Neural cell (in vitro differentiated cells): Measurements from ENCODE around the gene AFF2. TPM values are rescaled to one million over a fixed set of nuclear protein-coding genes. Genes with fewer than 3 reads are reported as not detected.

Experiments used
- H2AFZ ChIP-seq: fragments of 200-600, 300-800 bp; sonication (generic), shearing (Covaris generic); 2 replicates; pipeline ENCODE4 v1.6.0; 2014; ENCODE audit warnings: low read depth, mild to moderate bottlenecking, antibody characterized with exemption, low read length, moderate library complexity
- H3F3A ChIP-seq: fragments of 200-600 bp; shearing (Covaris generic); 2 replicates; pipeline ENCODE4 v1.6.1; 2016; ENCODE audit warnings: mild to moderate bottlenecking, moderate library complexity, mixed read lengths, antibody characterized with exemption, low read length; ENCODE audit not compliant: insufficient read depth, poor library complexity, severe bottlenecking
- H3K27ac ChIP-seq: fragments of 200-600, 300-800 bp; sonication (generic), shearing (Covaris generic); 2 replicates; pipeline ENCODE4 v1.5.1; 2014; ENCODE audit warnings: mild to moderate bottlenecking, low read length, moderate library complexity
- H3K27me3 ChIP-seq: fragments of 300-800, 200-600 bp; sonication (generic), shearing (Covaris generic); 2 replicates; pipeline ENCODE4 v1.6.0; 2014; ENCODE audit warnings: mild to moderate bottlenecking, low read depth, low read length, moderate library complexity; ENCODE audit not compliant: insufficient read depth
- H3K36me3 ChIP-seq: fragments of 300-800, 200-600 bp; sonication (generic), shearing (Covaris generic); 2 replicates; pipeline ENCODE4 v1.5.1; 2014; ENCODE audit warnings: mild to moderate bottlenecking, antibody characterized with exemption, low read length, moderate library complexity; ENCODE audit not compliant: insufficient read depth
- H3K4me2 ChIP-seq: fragments of 300-800, 200-600 bp; sonication (generic), shearing (Covaris generic); 2 replicates; pipeline ENCODE4 v1.6.0; 2014; ENCODE audit warnings: mild to moderate bottlenecking, low read length
- H3K4me3 ChIP-seq: fragments of 300-800, 200-600 bp; sonication (generic), shearing (Covaris generic); 2 replicates; pipeline ENCODE4 v1.5.1; 2014; ENCODE audit warnings: mild to moderate bottlenecking, low read length, moderate library complexity
- H3K79me2 ChIP-seq: fragments of 200-600 bp; shearing (Covaris generic); replicated peaks from 2 replicates; pipeline ENCODE4 v1.6.0; 2014; ENCODE audit warnings: mild to moderate bottlenecking, low read length, moderate library complexity; ENCODE audit not compliant: insufficient read depth
- H3K9ac ChIP-seq: fragments of 300-800, 200-600 bp; sonication (generic), shearing (Covaris generic); 2 replicates; pipeline ENCODE4 v1.6.1; 2016; ENCODE audit warnings: mild to moderate bottlenecking, low read length, mixed read lengths
- H3K9me2 ChIP-seq: fragments of 200-600 bp; shearing (Covaris generic); 2 replicates; pipeline ENCODE4 v1.6.1; 2016; ENCODE audit warnings: mild to moderate bottlenecking, low read length, mixed read lengths; ENCODE audit not compliant: insufficient read depth
- H3K9me3 ChIP-seq: fragments of 200-600, 300-800 bp; sonication (generic), shearing (Covaris generic); 2 replicates; pipeline ENCODE4 v1.6.1; 2016; ENCODE audit warnings: mild to moderate bottlenecking, mixed run types, low read length, moderate library complexity, mixed read lengths
- H4K20me1 ChIP-seq: fragments of 200-600 bp; shearing (Covaris generic); 2 replicates; pipeline ENCODE4 v1.6.1; 2016; ENCODE audit warnings: mild to moderate bottlenecking, mixed run types; ENCODE audit not compliant: insufficient read depth
- EP300 ChIP-seq: fragments of 450-650 bp; conservative IDR thresholded peaks from 2 replicates; pipeline ENCODE4 v1.6.1; 2014; ENCODE audit warnings: antibody characterized with exemption, mild to moderate bottlenecking, moderate library complexity; ENCODE audit not compliant: poor library complexity, severe bottlenecking
- EZH2 ChIP-seq: fragments of 200-600, 300-800 bp; shearing (Covaris generic), sonication (generic); IDR thresholded peaks from 2 replicates; pipeline ENCODE4 v1.6.1; 2014; ENCODE audit warnings: antibody characterized with exemption, low read length, borderline replicate concordance, mild to moderate bottlenecking; ENCODE audit not compliant: insufficient read depth, poor library complexity, severe bottlenecking
- MXI1 ChIP-seq: fragments of 450-650 bp; conservative IDR thresholded peaks from 2 replicates; pipeline ENCODE4 v1.6.1; 2014; ENCODE audit warnings: antibody characterized with exemption, mild to moderate bottlenecking; ENCODE audit not compliant: poor library complexity, severe bottlenecking
- POLR2AphosphoS5 ChIP-seq: IDR thresholded peaks from 2 replicates; pipeline ENCODE4 v1.6.1; 2012
- RAD21 ChIP-seq: fragments of 450-650 bp; conservative IDR thresholded peaks from 2 replicates; pipeline ENCODE4 v1.6.1; 2014; ENCODE audit warnings: antibody characterized with exemption, mild to moderate bottlenecking, moderate library complexity
- SMC3 ChIP-seq: fragments of 450-650 bp; conservative IDR thresholded peaks from 2 replicates; pipeline ENCODE4 v1.6.1; 2014; ENCODE audit warnings: antibody characterized with exemption, mild to moderate bottlenecking, moderate library complexity; ENCODE audit not compliant: poor library complexity
- TAF1 ChIP-seq: IDR thresholded peaks from 2 replicates; pipeline ENCODE4 v1.6.1; 2012; ENCODE audit warnings: low read depth
- polyA plus RNA-seq: library from polyadenylated mRNA; depleted of rRNA; stranded (reverse); fragments of >200 nt; gene quantifications from 2 replicates; pipeline ENCODE4 v1.2.3, GENCODE V29; 2014
- TF ChIP-seq, protein P1 (sequence below): IDR thresholded peaks from 2 replicates; pipeline ENCODE4 v1.6.1; 2012; ENCODE audit warnings: borderline replicate concordance
- TF ChIP-seq, protein P2 (sequence below): fragments of 450-650 bp; IDR thresholded peaks from 2 replicates; pipeline ENCODE4 v1.5.1; 2014; ENCODE audit warnings: antibody characterized with exemption, mild to moderate bottlenecking, moderate library complexity; ENCODE audit not compliant: poor library complexity, severe bottlenecking

The AFF2 gene
- polyA plus RNA-seq, 1 donor from 2014 or later: 10.5 TPM

DNA sequence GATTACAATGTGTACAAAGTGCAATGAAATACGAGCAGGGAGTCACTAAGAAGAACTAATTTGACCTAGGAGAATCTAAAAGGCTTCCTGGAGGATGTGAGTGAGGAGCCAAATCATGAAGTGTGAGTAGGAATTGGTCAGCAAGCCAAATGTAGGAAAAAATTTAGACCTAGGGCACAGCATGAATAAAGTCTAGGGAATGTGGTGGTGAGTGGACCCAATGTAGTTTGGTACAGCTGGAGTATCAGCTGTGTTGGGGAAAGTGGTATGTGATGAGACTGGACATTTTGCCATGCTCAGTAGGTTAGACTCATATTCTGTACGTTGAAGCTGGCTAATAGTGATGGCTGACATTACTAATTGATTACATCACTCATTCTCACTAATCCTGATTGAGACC, 191.0 kb downstream of the AFF2 start:
- H3K79me2 ChIP-seq: peaks cover 6% of the 10 kb centered on the region
- H4K20me1 ChIP-seq: no peaks in the 10 kb centered on the region
- no peak overlapping the region for H2AFZ ChIP-seq
- no peaks in the 10 kb centered on the region for H3K9me2 ChIP-seq
- no peak overlapping the region for H3K9ac ChIP-seq
- no peak overlapping the region for H3K4me2 ChIP-seq
- no peaks in the 10 kb centered on the region for H3K9me3 ChIP-seq
- no peak overlapping the region for H3K27ac ChIP-seq
- no peaks in the 10 kb centered on the region for H3K27me3 ChIP-seq
- H3K4me3 ChIP-seq: no peak overlapping the region
- TF ChIP-seq, protein P1, sequence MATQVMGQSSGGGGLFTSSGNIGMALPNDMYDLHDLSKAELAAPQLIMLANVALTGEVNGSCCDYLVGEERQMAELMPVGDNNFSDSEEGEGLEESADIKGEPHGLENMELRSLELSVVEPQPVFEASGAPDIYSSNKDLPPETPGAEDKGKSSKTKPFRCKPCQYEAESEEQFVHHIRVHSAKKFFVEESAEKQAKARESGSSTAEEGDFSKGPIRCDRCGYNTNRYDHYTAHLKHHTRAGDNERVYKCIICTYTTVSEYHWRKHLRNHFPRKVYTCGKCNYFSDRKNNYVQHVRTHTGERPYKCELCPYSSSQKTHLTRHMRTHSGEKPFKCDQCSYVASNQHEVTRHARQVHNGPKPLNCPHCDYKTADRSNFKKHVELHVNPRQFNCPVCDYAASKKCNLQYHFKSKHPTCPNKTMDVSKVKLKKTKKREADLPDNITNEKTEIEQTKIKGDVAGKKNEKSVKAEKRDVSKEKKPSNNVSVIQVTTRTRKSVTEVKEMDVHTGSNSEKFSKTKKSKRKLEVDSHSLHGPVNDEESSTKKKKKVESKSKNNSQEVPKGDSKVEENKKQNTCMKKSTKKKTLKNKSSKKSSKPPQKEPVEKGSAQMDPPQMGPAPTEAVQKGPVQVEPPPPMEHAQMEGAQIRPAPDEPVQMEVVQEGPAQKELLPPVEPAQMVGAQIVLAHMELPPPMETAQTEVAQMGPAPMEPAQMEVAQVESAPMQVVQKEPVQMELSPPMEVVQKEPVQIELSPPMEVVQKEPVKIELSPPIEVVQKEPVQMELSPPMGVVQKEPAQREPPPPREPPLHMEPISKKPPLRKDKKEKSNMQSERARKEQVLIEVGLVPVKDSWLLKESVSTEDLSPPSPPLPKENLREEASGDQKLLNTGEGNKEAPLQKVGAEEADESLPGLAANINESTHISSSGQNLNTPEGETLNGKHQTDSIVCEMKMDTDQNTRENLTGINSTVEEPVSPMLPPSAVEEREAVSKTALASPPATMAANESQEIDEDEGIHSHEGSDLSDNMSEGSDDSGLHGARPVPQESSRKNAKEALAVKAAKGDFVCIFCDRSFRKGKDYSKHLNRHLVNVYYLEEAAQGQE: no peak
- no peak for TF ChIP-seq MXI1
- TF ChIP-seq, protein P2, sequence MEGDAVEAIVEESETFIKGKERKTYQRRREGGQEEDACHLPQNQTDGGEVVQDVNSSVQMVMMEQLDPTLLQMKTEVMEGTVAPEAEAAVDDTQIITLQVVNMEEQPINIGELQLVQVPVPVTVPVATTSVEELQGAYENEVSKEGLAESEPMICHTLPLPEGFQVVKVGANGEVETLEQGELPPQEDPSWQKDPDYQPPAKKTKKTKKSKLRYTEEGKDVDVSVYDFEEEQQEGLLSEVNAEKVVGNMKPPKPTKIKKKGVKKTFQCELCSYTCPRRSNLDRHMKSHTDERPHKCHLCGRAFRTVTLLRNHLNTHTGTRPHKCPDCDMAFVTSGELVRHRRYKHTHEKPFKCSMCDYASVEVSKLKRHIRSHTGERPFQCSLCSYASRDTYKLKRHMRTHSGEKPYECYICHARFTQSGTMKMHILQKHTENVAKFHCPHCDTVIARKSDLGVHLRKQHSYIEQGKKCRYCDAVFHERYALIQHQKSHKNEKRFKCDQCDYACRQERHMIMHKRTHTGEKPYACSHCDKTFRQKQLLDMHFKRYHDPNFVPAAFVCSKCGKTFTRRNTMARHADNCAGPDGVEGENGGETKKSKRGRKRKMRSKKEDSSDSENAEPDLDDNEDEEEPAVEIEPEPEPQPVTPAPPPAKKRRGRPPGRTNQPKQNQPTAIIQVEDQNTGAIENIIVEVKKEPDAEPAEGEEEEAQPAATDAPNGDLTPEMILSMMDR: no peak
- no peak for TF ChIP-seq TAF1
- TF ChIP-seq EZH2: no peak
- TF ChIP-seq SMC3: no peak
- TF ChIP-seq RAD21: no peak
- TF ChIP-seq POLR2AphosphoS5: no peak
- TF ChIP-seq EP300: no peak
- no peaks in the 10 kb centered on the region for H3K36me3 ChIP-seq
- no peaks in the 10 kb centered on the region for H3F3A ChIP-seq

- Histone ChIP-seq H3K79me2 (no peaks in the 10 kb centered on the region), H3F3A (no peaks in the 10 kb centered on the region), H3K4me2 (no peak overlapping the region), H3K27me3 (no peaks in the 10 kb centered on the region), H3K9ac (no peak overlapping the region), H3K9me3 (no peaks in the 10 kb centered on the region), H3K4me3 (no peak overlapping the region), H4K20me1 (no peaks in the 10 kb centered on the region), H3K27ac (no peak overlapping the region), H2AFZ (no peak overlapping the region), H3K36me3 (no peaks in the 10 kb centered on the region), H3K9me2 (no peaks in the 10 kb centered on the region)
- TF ChIP-seq EZH2 (no peak), MXI1 (no peak), SMC3 (no peak)
- TF ChIP-seq, protein P1: no peak
These were observed 194.8 kb downstream of the AFF2 start for GRCh38 chrX:148695255-148695654.
